HFFc6 (cell line): ENCODE measurements around the gene LGR6. TPM values are rescaled to one million over a fixed set of nuclear protein-coding genes. Genes with fewer than 3 reads are reported as not detected.
A peak's percentile ranks its signal among the peaks of the same experiment; 100 is the strongest.

Source experiments
- DNase-seq: peaks from one replicate; pipeline ENCODE4 v3.0.0-alpha.2; 2018
- H3K27ac Mint-ChIP-seq: 2 replicates; pipeline ENCODE4 v1.8.0; 2020; ENCODE audit warnings: mild to moderate bottlenecking, mixed read lengths
- H3K27me3 Mint-ChIP-seq: 2 replicates; pipeline ENCODE4 v1.8.0; 2021; ENCODE audit warnings: mild to moderate bottlenecking, moderate library complexity, mixed read lengths; ENCODE audit not compliant: insufficient read depth
- H3K36me3 Mint-ChIP-seq: 2 replicates; pipeline ENCODE4 v1.8.0; 2021; ENCODE audit warnings: low read depth, mixed read lengths
- H3K4me1 Mint-ChIP-seq: 2 replicates; pipeline ENCODE4 v1.8.0; 2020; ENCODE audit warnings: low read depth, mixed read lengths
- H3K4me3 Mint-ChIP-seq: 2 replicates; pipeline ENCODE4 v1.8.0; 2020; ENCODE audit warnings: mild to moderate bottlenecking, moderate library complexity, mixed read lengths
- H3K9me3 Mint-ChIP-seq: 2 replicates; pipeline ENCODE4 v1.8.0; 2020; ENCODE audit warnings: mild to moderate bottlenecking, mixed read lengths
- CTCF ChIP-seq: fragments of 200-600 bp; sonication (generic); IDR thresholded peaks from 2 replicates; pipeline ENCODE4 v1.5.0; 2021; ENCODE audit warnings: antibody characterized with exemption, mild to moderate bottlenecking
- total RNA-seq, 6 experiments: library from RNA; stranded (reverse); fragmentation: NEBNext Ultra II Directional; extraction: Animal tissue kit (Norgen Biotek cat#: 25700); gene quantifications; 2 replicates in 1 of 6; 3 replicates in 5 of 6; pipeline ENCODE4 v1.2.3, GENCODE V29; 2021

LGR6 gene
- total RNA-seq, 6 experiments from 2014 or later = not detected

DNA sequence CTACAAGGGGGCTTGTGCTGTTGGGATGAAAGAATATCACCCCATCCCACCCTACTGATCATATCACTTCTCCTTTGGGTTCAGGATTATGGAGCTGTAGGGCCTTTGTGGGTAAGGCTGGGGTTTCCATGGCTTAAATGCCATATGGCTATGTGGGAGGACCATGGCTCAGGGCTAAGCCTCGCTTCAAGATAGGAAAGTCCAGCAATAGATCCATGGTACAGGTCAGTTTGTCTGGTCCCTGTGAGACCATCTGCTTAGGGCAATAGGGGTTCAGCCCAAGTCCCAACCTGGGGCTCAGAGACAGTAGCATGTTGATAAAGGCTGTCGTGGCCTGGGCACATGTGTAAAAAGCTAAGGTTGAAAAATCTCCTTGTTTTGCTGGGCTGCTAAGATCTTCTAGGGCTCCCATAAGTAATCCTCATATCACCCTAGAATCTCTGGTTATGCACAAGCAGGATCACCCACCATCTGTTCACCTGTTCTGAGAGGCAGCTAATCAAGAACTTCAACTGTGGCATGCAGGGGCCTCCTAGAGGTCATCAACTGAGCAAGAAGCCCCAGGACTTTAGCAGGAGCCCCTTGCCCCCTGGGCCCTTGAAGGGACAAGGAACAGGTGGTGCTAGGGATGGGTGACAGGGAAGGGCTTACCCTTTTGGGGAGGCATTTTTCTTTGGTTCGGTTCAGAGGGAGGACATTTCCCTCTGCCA lies 81.6 kb downstream of the LGR6 start:
- DNase-seq = no peak
- Mint-ChIP-seq H3K27ac (no peak overlapping the region), H3K27me3 (peaks cover 47% of the 10 kb centered on the region), H3K4me1 (peaks cover 15% of the 10 kb centered on the region), H3K36me3 (no peaks in the 10 kb centered on the region), H3K4me3 (no peak overlapping the region), H3K9me3 (no peaks in the 10 kb centered on the region)
- TF ChIP-seq CTCF = no peak

DNA sequence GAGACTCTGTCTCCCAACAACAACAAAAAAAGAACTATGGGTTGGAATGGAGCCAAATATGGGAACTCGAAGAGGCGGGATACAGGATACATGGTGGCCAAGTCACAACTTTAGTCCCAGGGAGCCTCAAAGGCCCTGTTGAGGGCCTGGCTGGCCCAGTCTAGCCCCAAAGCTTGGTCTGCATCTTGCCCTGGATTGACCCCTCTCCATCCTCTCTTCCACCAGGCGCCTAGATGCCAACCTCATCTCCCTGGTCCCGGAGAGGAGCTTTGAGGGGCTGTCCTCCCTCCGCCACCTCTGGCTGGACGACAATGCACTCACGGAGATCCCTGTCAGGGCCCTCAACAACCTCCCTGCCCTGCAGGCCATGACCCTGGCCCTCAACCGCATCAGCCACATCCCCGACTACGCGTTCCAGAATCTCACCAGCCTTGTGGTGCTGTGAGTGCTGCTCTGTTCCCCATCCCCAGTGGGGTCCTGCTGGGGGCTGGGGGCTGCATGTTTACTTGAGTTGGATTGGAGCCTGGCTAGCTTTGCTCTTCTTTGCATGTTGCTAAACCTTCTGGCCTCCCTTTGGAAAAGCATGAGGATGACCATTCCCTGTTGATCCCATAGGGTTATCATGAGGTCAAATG lies 82.6 kb downstream of the LGR6 start:
- TF ChIP-seq CTCF = no peak
- Mint-ChIP-seq H3K36me3 (no peaks in the 10 kb centered on the region), H3K27me3 (peaks cover 37% of the 10 kb centered on the region), H3K27ac (no peak overlapping the region), H3K9me3 (no peaks in the 10 kb centered on the region), H3K4me1 (peaks cover 24% of the 10 kb centered on the region), H3K4me3 (no peak overlapping the region)
- DNase-seq = no peak

GRCh38 chr1:202276920-202277319 lies 83.3 kb downstream of the LGR6 start:
- H3K4me1 Mint-ChIP-seq = peaks cover 32% of the 10 kb centered on the region
- no peak for TF ChIP-seq CTCF
- no peaks in the 10 kb centered on the region for H3K9me3 Mint-ChIP-seq
- no peak for DNase-seq
- peaks cover 34% of the 10 kb centered on the region for H3K27me3 Mint-ChIP-seq
- no peaks in the 10 kb centered on the region for H3K36me3 Mint-ChIP-seq
- no peak overlapping the region for H3K27ac Mint-ChIP-seq
- H3K4me3 Mint-ChIP-seq = no peak overlapping the region

DNA sequence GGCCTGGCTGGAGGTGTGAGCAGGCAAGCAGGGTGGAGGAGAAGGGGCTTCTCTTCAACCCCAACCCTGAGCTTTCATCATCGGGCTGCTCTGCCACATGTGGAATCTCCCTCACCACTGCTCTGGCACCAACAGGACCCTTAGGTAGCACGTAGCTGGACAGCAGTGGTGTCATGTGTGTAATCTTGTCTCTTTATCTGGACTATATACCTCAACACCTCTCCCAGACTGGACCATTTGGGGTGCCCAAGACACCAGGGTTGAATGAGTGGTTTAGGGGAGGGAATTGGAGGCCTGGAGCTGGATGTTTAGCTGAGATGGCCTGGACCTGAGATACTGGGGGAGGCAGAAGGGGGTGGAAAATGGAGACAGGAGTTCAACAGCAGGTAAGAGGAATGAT lies 85.2 kb downstream of the LGR6 start:
- TF ChIP-seq CTCF = no peak
- peaks cover 50% of the 10 kb centered on the region for H3K4me1 Mint-ChIP-seq
- no peaks in the 10 kb centered on the region for H3K36me3 Mint-ChIP-seq
- no peak overlapping the region for H3K27ac Mint-ChIP-seq
- H3K27me3 Mint-ChIP-seq = peaks cover 25% of the 10 kb centered on the region
- no peak overlapping the region for H3K4me3 Mint-ChIP-seq
- no peak for DNase-seq
- H3K9me3 Mint-ChIP-seq = no peaks in the 10 kb centered on the region

GRCh38 chr1:202279806-202280205 lies 86.2 kb downstream of the LGR6 start:
- no peaks in the 10 kb centered on the region for H3K36me3 Mint-ChIP-seq
- H3K4me1 Mint-ChIP-seq = peaks cover 60% of the 10 kb centered on the region
- H3K27me3 Mint-ChIP-seq = peaks cover 14% of the 10 kb centered on the region
- H3K27ac Mint-ChIP-seq = no peak overlapping the region
- no peaks in the 10 kb centered on the region for H3K9me3 Mint-ChIP-seq
- peak; percentile 21 for DNase-seq
- TF ChIP-seq CTCF = no peak
- H3K4me3 Mint-ChIP-seq = no peak overlapping the region; the same call in 1 of the 2 replicates
